ENCODE data around the gene ITGA3. TPM values are rescaled to one million over a fixed set of nuclear protein-coding genes. Genes with fewer than 3 reads are reported as not detected.
A peak's percentile ranks its signal among the peaks of the same experiment; 100 is the strongest.

The ITGA3 gene
- total and polyA plus RNA-seq, 2 of the 13 experiments (the other 11 are each of a cell fraction or from before 2014, with no cell fraction given): 0.48 to 0.69 TPM

DNA sequence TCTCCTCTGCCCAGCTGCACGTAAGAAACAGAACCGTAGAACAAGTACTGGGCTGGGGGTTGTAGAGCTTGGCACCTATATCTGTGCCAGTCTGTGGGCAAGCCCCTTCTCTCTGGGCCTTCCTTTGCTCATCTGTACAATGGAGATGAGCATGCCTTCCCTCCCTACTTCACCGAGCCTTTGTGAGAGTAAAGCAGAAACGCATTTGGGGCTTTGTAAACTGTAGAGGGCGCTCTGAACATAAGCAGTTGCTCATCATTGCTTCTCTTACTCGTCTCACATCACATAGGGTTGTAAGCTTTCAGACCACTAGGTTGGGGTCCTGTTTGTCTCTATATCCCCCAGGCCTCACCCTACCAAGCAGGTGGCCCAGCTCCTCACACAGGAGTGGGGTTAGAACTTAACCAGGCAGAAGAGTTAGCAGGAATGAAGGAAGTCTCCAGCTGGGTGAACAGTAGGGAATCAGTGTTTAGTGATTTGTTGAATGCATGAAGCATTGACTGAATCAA is 59.0 kb downstream of the ITGA3 start:
- H3K79me2 ChIP-seq (ENCODE audit: insufficient read depth, low read length): no peaks in the 10 kb centered on the region
- H3K36me3 ChIP-seq (replicated peaks in 1 of 2; ENCODE audit: control insufficient read depth in 1 of 2, insufficient read depth in 2 of 2, low read length in 2 of 2): no peaks in the 10 kb centered on the region
- peak; percentile 77 for DNase-seq (ENCODE audit: low spot score)
- no peak overlapping the region for H3K4me2 ChIP-seq (ENCODE audit: low read depth, low read length)
- peak; percentile 71 for FAIRE-seq
- no peak overlapping the region for H3K4me3 ChIP-seq (replicated peaks in 1 of 3; ENCODE audit: insufficient read depth in 1 of 3, low read depth in 2 of 3, low read length in 3 of 3)
- in situ Hi-C loops (cut with HindIII; ENCODE audit: extremely low pct_ligation_motif_present, low pct_unique_long_range_greater_than_20kb): loop anchor here (5.0 kb wide), 1 partner anchor 47 kb away; no protein-coding TSS in a partner anchor
- intact Hi-C loops (cut with micrococcal nuclease; ENCODE audit: unreplicated experiment): no loop called here
- TSS peak; percentile 17 for BruUV-seq (replicated peaks)
- H3K27me3 ChIP-seq (ENCODE audit: control insufficient read depth in 1 of 2, insufficient read depth in 2 of 2, low read length in 2 of 2): peaks cover 0 to 33% of the 10 kb centered on the region in 2 experiments; a peak in 3 of 5 replicates
- H2AFZ ChIP-seq (ENCODE audit: low read length): no peak overlapping the region
- ChIA-PET POLR2A (no interaction called here), CTCF (ENCODE audit: low intra/inter-chr PET ratio, low total read pairs) (interaction anchor here (1.0 to 3.6 kb wide), 3 partner anchors 21 to 182 kb away, joined by 3 to 15 read pairs (median 7); partner anchors contain the start of gene PDK2)
- ATAC-seq: peak; percentile 23
- H3K4me1 ChIP-seq (ENCODE audit: insufficient read depth, low read length): peaks cover 77% of the 10 kb centered on the region
- H3K27ac ChIP-seq (ENCODE audit: extremely low read length, insufficient read depth, low read length): no peak overlapping the region
- H3K9me3 ChIP-seq (ENCODE audit: low read length): no peaks in the 10 kb centered on the region
- no peak overlapping the region for H3K9ac ChIP-seq (ENCODE audit: insufficient read depth, low read depth, low read length)
- H4K20me1 ChIP-seq (ENCODE audit: insufficient read depth, low read length): no peaks in the 10 kb centered on the region
- 4% methylated on average over 6 of the region's 6 CpGs for WGBS (ENCODE audit: low lambda C conversion rate)
- TF ChIP-seq ZNF256 (CRISPR knock-in tag; conservative IDR thresholded peaks at IDR 0.05) (no peak), SALL2 (CRISPR knock-in tag; IDR thresholded peaks at IDR 0.05) (no peak), ZNF292 (CRISPR knock-in tag; IDR thresholded peaks at IDR 0.05; ENCODE audit: borderline replicate concordance, low read depth) (no peak), ZNF383 (CRISPR knock-in tag; IDR thresholded peaks at IDR 0.05; ENCODE audit: borderline replicate concordance) (no peak), ATM (IDR thresholded peaks at IDR 0.05; ENCODE audit: borderline replicate concordance) (no peak), SNAPC4 (CRISPR knock-in tag; IDR thresholded peaks at IDR 0.05) (no peak), CSRNP1 (CRISPR knock-in tag; IDR thresholded peaks at IDR 0.05) (no peak), ZNF776 (CRISPR knock-in tag; IDR thresholded peaks at IDR 0.05) (no peak), YEATS4 (CRISPR knock-in tag; IDR thresholded peaks at IDR 0.05; ENCODE audit: borderline replicate concordance) (no peak), MTF1 (CRISPR knock-in tag; IDR thresholded peaks at IDR 0.05) (no peak), FIP1L1 (IDR thresholded peaks at IDR 0.05; ENCODE audit: borderline replicate concordance, insufficient read depth, low read depth, low read length) (no peak), SUZ12 (IDR thresholded peaks at IDR 0.05; ENCODE audit: low read depth, low read length) (no peak), ZFY (CRISPR knock-in tag; IDR thresholded peaks at IDR 0.05) (no peak), SMAD9 (CRISPR knock-in tag; IDR thresholded peaks at IDR 0.05) (no peak), PHF8 (CRISPR knock-in tag; IDR thresholded peaks at IDR 0.05) (no peak), KDM2A (CRISPR knock-in tag; IDR thresholded peaks at IDR 0.05; ENCODE audit: borderline replicate concordance, low read depth) (peak; percentile 31; the same call in 1 of the 2 replicates)
- TF ChIP-seq, protein P1, sequence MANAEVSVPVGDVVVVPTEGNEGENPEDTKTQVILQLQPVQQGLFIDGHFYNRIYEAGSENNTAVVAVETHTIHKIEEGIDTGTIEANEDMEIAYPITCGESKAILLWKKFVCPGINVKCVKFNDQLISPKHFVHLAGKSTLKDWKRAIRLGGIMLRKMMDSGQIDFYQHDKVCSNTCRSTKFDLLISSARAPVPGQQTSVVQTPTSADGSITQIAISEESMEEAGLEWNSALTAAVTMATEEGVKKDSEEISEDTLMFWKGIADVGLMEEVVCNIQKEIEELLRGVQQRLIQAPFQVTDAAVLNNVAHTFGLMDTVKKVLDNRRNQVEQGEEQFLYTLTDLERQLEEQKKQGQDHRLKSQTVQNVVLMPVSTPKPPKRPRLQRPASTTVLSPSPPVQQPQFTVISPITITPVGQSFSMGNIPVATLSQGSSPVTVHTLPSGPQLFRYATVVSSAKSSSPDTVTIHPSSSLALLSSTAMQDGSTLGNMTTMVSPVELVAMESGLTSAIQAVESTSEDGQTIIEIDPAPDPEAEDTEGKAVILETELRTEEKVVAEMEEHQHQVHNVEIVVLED (CRISPR knock-in tag; IDR thresholded peaks at IDR 0.05; ENCODE audit: borderline replicate concordance): no peak
